IgD-negative memory B cell (primary cell): ENCODE data around the gene CTBP1. TPM values are rescaled to one million over a fixed set of nuclear protein-coding genes. Genes with fewer than 3 reads are reported as not detected.

Experiments used
- H3K27ac Mint-ChIP-seq, 3 donors: one replicate each; pipeline ENCODE4 v1.8.0; 2020 to 2022; ENCODE audit warnings: mild to moderate bottlenecking in 3 of 3, mixed read lengths in 3 of 3, moderate library complexity in 1 of 3
- H3K27me3 Mint-ChIP-seq: one replicate; pipeline ENCODE4 v1.8.0; 2021; ENCODE audit warnings: mixed read lengths
- H3K36me3 Mint-ChIP-seq: one replicate; pipeline ENCODE4 v1.8.0; 2020; ENCODE audit warnings: mild to moderate bottlenecking, mixed read lengths
- H3K4me1 Mint-ChIP-seq, 3 donors: one replicate each; pipeline ENCODE4 v1.8.0; 2020 to 2022; ENCODE audit warnings: mixed read lengths in 3 of 3, mild to moderate bottlenecking in 1 of 3
- H3K4me3 Mint-ChIP-seq, 4 donors: one replicate each; pipeline ENCODE4 v1.8.0; 2020 to 2022; ENCODE audit warnings: mild to moderate bottlenecking in 4 of 4, mixed read lengths in 4 of 4, moderate library complexity in 3 of 4
- H3K9me3 Mint-ChIP-seq, 3 donors: one replicate each; pipeline ENCODE4 v1.8.0; 2020 to 2021; ENCODE audit warnings: mixed read lengths in 3 of 3, mild to moderate bottlenecking in 1 of 3
- polyA plus RNA-seq: library from polyadenylated mRNA; unstranded; fragments of 300-500 nt; fragmentation: Illumina TruSeq; gene quantifications from one replicate; pipeline ENCODE4 v1.2.3, GENCODE V29; 2021

The CTBP1 gene
- polyA plus RNA-seq, 1 donor from 2014 or later, result 36.5 TPM

GRCh38 chr4:1204828-1205585 is 43.9 kb downstream of the CTBP1 start:
- Mint-ChIP-seq H3K4me1 (peaks cover 14 to 21% (median 15%) of the 10 kb centered on the region in 3 donors), H3K4me3 (peak overlapping the region in 1 of 4 donors; percentile 17), H3K9me3 (peaks cover 0 to 3% (median 0%) of the 10 kb centered on the region in 3 donors), H3K27ac (peak overlapping the region in 2 of 3 donors; percentile 86 to 97), H3K36me3 (no peaks in the 10 kb centered on the region), H3K27me3 (peaks cover 5% of the 10 kb centered on the region)

GRCh38 chr4:1204286-1204827 is 44.6 kb downstream of the CTBP1 start:
- Mint-ChIP-seq H3K36me3 (no peaks in the 10 kb centered on the region), H3K4me3 (peak overlapping the region in 3 of 4 donors; percentile 17 to 76 (median 53)), H3K4me1 (peaks cover 14 to 21% (median 15%) of the 10 kb centered on the region in 3 donors), H3K27me3 (peaks cover 5% of the 10 kb centered on the region), H3K9me3 (peaks cover 0 to 3% (median 0%) of the 10 kb centered on the region in 3 donors), H3K27ac (peak overlapping the region in 2 of 3 donors; percentile 86 to 97)

GRCh38 chr4:1203026-1203616 is 45.8 kb downstream of the CTBP1 start:
- H3K27me3 Mint-ChIP-seq, result peaks cover 5% of the 10 kb centered on the region
- peak overlapping the region in 3 of 4 donors; percentile 37 to 76 (median 39) for H3K4me3 Mint-ChIP-seq
- H3K9me3 Mint-ChIP-seq, result peaks cover 0 to 3% (median 0%) of the 10 kb centered on the region in 3 donors
- peak overlapping the region in 2 of 3 donors; percentile 95 to 97 for H3K27ac Mint-ChIP-seq
- no peaks in the 10 kb centered on the region for H3K36me3 Mint-ChIP-seq
- peaks cover 15 to 21% (median 19%) of the 10 kb centered on the region in 3 donors for H3K4me1 Mint-ChIP-seq

- H3K27me3 Mint-ChIP-seq, result peaks cover 5% of the 10 kb centered on the region
- peak overlapping the region; percentile 91 to 97 (median 95) for H3K27ac Mint-ChIP-seq
- H3K4me3 Mint-ChIP-seq, result peak overlapping the region in 2 of 4 donors; percentile 52 to 90
- H3K4me1 Mint-ChIP-seq, result peaks cover 15 to 21% (median 20%) of the 10 kb centered on the region in 3 donors
- H3K9me3 Mint-ChIP-seq, result peaks cover 0 to 3% (median 0%) of the 10 kb centered on the region in 3 donors
- no peaks in the 10 kb centered on the region for H3K36me3 Mint-ChIP-seq
Measured at GRCh38 chr4:1202526-1203011, 46.4 kb downstream of the CTBP1 start.

GRCh38 chr4:1201851-1202525 is 46.9 kb downstream of the CTBP1 start:
- Mint-ChIP-seq H3K36me3 (no peaks in the 10 kb centered on the region), H3K27ac (peak overlapping the region; percentile 82 to 95 (median 91)), H3K27me3 (peaks cover 5% of the 10 kb centered on the region), H3K9me3 (peaks cover 0 to 3% (median 0%) of the 10 kb centered on the region in 3 donors), H3K4me3 (peak overlapping the region; percentile 52 to 90 (median 72)), H3K4me1 (peaks cover 15 to 21% (median 20%) of the 10 kb centered on the region in 3 donors)

- Mint-ChIP-seq H3K4me1 (peaks cover 15 to 21% (median 20%) of the 10 kb centered on the region in 3 donors), H3K27ac (no peak overlapping the region), H3K4me3 (peak overlapping the region in 2 of 4 donors; percentile 25 to 27), H3K36me3 (no peaks in the 10 kb centered on the region), H3K9me3 (peaks cover 0 to 3% (median 0%) of the 10 kb centered on the region in 3 donors), H3K27me3 (peaks cover 5% of the 10 kb centered on the region)
Measured at GRCh38 chr4:1200425-1201035, 48.4 kb downstream of the CTBP1 start.

- peaks cover 0 to 3% (median 0%) of the 10 kb centered on the region in 3 donors for H3K9me3 Mint-ChIP-seq
- H3K36me3 Mint-ChIP-seq, result no peaks in the 10 kb centered on the region
- peaks cover 5% of the 10 kb centered on the region for H3K27me3 Mint-ChIP-seq
- H3K4me1 Mint-ChIP-seq, result peaks cover 15 to 21% (median 20%) of the 10 kb centered on the region in 3 donors
- no peak overlapping the region for H3K27ac Mint-ChIP-seq
- peak overlapping the region in 3 of 4 donors; percentile 25 to 37 (median 28) for H3K4me3 Mint-ChIP-seq
Measured at GRCh38 chr4:1199556-1200331, 49.2 kb downstream of the CTBP1 start.

- Mint-ChIP-seq H3K36me3 (no peaks in the 10 kb centered on the region), H3K4me1 (peaks cover 7 to 13% (median 10%) of the 10 kb centered on the region in 3 donors), H3K27ac (no peak overlapping the region), H3K27me3 (peaks cover 3% of the 10 kb centered on the region), H3K4me3 (peak overlapping the region in 2 of 4 donors; percentile 56 to 68), H3K9me3 (no peaks in the 10 kb centered on the region)
Measured at GRCh38 chr4:1198098-1198844, 50.7 kb downstream of the CTBP1 start.

GRCh38 chr4:1196421-1197183 is 52.3 kb downstream of the CTBP1 start:
- Mint-ChIP-seq H3K4me1 (peaks cover 0 to 7% (median 2%) of the 10 kb centered on the region in 3 donors), H3K36me3 (no peaks in the 10 kb centered on the region), H3K4me3 (no peak overlapping the region), H3K27me3 (no peaks in the 10 kb centered on the region), H3K27ac (no peak overlapping the region), H3K9me3 (no peaks in the 10 kb centered on the region)

GRCh38 chr4:1195891-1196401 is 53.0 kb downstream of the CTBP1 start:
- Mint-ChIP-seq H3K27me3 (no peaks in the 10 kb centered on the region), H3K27ac (no peak overlapping the region), H3K4me3 (no peak overlapping the region), H3K36me3 (no peaks in the 10 kb centered on the region), H3K4me1 (peaks cover 0 to 7% (median 0%) of the 10 kb centered on the region in 3 donors), H3K9me3 (peaks cover 0 to 4% (median 0%) of the 10 kb centered on the region in 3 donors)

- H3K27ac Mint-ChIP-seq, result no peak overlapping the region
- H3K36me3 Mint-ChIP-seq, result no peaks in the 10 kb centered on the region
- no peak overlapping the region for H3K4me3 Mint-ChIP-seq
- peaks cover 0 to 7% (median 0%) of the 10 kb centered on the region in 3 donors for H3K4me1 Mint-ChIP-seq
- H3K27me3 Mint-ChIP-seq, result no peaks in the 10 kb centered on the region
- H3K9me3 Mint-ChIP-seq, result peaks cover 0 to 4% (median 0%) of the 10 kb centered on the region in 3 donors
Measured at GRCh38 chr4:1195109-1195671, 53.7 kb downstream of the CTBP1 start.
